Endothelial cell of umbilical vein (primary cell): Measurements from ENCODE around the gene CDC45. TPM values are rescaled to one million over a fixed set of nuclear protein-coding genes. Genes with fewer than 3 reads are reported as not detected.

Source experiments
- BruUV-seq: library from RNA; stranded (reverse); fragments of 400-500 nt; replicated peaks from 2 replicates; lab custom pipeline; 2021; lab: Mats Ljungman, UMichigan
- CTCF ChIA-PET: fragments of 300-600, 350-600 bp; sonication (Branson Sonifier 250); formaldehyde crosslinking; loops from one replicate; lab custom pipeline; 2021; ENCODE audit warnings: antibody characterized with exemption, inconsistent platforms; lab: Charles Lee
- POLR2A ChIA-PET: fragments of 300-600, 350-600 bp; sonication (Branson Sonifier 250); formaldehyde crosslinking; loops from one replicate; lab custom pipeline; 2021; ENCODE audit warnings: antibody characterized with exemption, inconsistent platforms; lab: Charles Lee
- DNase-seq: peaks from one replicate; pipeline ENCODE4 v3.0.0-alpha.2; 2011; ENCODE audit warnings: low read depth, low spot score
- FAIRE-seq: peaks from 2 replicates; lab custom pipeline; 2011; peaks lifted over from hg19 to GRCh38; lab: Jason Lieb, UNC
- H2AFZ ChIP-seq: 2 replicates; pipeline ENCODE4 v1.6.0; 2012; ENCODE audit warnings: low read depth, low read length, control low read depth, inconsistent platforms
- H3K27ac ChIP-seq: 2 replicates; pipeline ENCODE4 v1.5.1; 2011; ENCODE audit warnings: low read depth, mild to moderate bottlenecking, control low read depth, low read length, moderate library complexity; ENCODE audit not compliant: insufficient read depth
- H3K27me3 ChIP-seq, 2 experiments: 2 replicates each; pipeline versions ENCODE4 v1.6.0 to v1.6.1; 2011; ENCODE audit warnings: low read length in 2 of 2, mixed read lengths in 1 of 2; ENCODE audit not compliant: control insufficient read depth in 2 of 2, insufficient read depth in 2 of 2
- H3K36me3 ChIP-seq, 2 experiments: 2 replicates in 1 of 2; 3 replicates in 1 of 2; pipeline ENCODE4 v1.5.1; 2011; ENCODE audit warnings: low read length in 2 of 2, mild to moderate bottlenecking in 1 of 2, moderate library complexity in 1 of 2; ENCODE audit not compliant: control insufficient read depth in 2 of 2, insufficient read depth in 2 of 2; ENCODE audit errors: extremely low read depth in 1 of 2
- H3K4me1 ChIP-seq: 3 replicates; pipeline ENCODE4 v1.5.1; 2011; ENCODE audit warnings: mild to moderate bottlenecking, low read length; ENCODE audit not compliant: control insufficient read depth, insufficient read depth; ENCODE audit errors: extremely low read depth
- H3K4me2 ChIP-seq: 2 replicates; pipeline ENCODE4 v1.6.1; 2011; ENCODE audit warnings: low read length, control low read depth, mixed read lengths; ENCODE audit not compliant: insufficient read depth
- H3K4me3 ChIP-seq, 3 experiments: fragments of 200-600 bp in 1 of 3; sonication (generic), shearing (Covaris generic) in 1 of 3; replicated peaks in 1 of 3; 2 replicates each; pipeline ENCODE4 v1.5.1; 2011 to 2016; ENCODE audit warnings: control low read depth in 3 of 3, low read length in 3 of 3, mild to moderate bottlenecking in 2 of 3, inconsistent platforms in 1 of 3, low read depth in 1 of 3, moderate library complexity in 1 of 3; ENCODE audit not compliant: insufficient read depth in 1 of 3
- H3K79me2 ChIP-seq: 2 replicates; pipeline ENCODE4 v1.6.0; 2012; ENCODE audit warnings: low read length, inconsistent platforms; ENCODE audit not compliant: control insufficient read depth, insufficient read depth
- H3K9ac ChIP-seq: replicated peaks from 2 replicates; pipeline ENCODE3; 2011; ENCODE audit warnings: low read length, control low read depth; ENCODE audit not compliant: insufficient read depth; ENCODE audit errors: extremely low read depth
- H3K9me1 ChIP-seq: replicated peaks from 3 replicates; pipeline ENCODE4 v1.6.0; 2011; ENCODE audit warnings: mild to moderate bottlenecking, low read length; ENCODE audit not compliant: control insufficient read depth, insufficient read depth; ENCODE audit errors: extremely low read depth
- H3K9me3 ChIP-seq: replicated peaks from 2 replicates; pipeline ENCODE4 v1.5.1; 2012; ENCODE audit warnings: low read length, inconsistent platforms; ENCODE audit not compliant: control insufficient read depth, insufficient read depth
- H4K20me1 ChIP-seq: replicated peaks from 2 replicates; pipeline ENCODE3; 2011; ENCODE audit warnings: mild to moderate bottlenecking, low read length; ENCODE audit not compliant: control insufficient read depth, insufficient read depth; ENCODE audit errors: extremely low read depth
- CTCF ChIP-seq, 2 donors: IDR thresholded peaks; 1 replicate in 1 of 2; 2 replicates in 1 of 2; pipeline ENCODE4 v1.5.1; 2011; ENCODE audit warnings: low read length in 2 of 2, mild to moderate bottlenecking in 2 of 2, moderate library complexity in 2 of 2, control low read depth in 1 of 2, inconsistent platforms in 1 of 2, low read depth in 1 of 2; ENCODE audit not compliant: insufficient read depth in 1 of 2; ENCODE audit errors: extremely low read depth in 1 of 2
- EZH2 ChIP-seq: IDR thresholded peaks from 2 replicates; pipeline ENCODE4 v1.6.1; 2012; ENCODE audit warnings: borderline replicate concordance, low read depth, mild to moderate bottlenecking, moderate library complexity, low read length, inconsistent platforms; ENCODE audit not compliant: severe bottlenecking
- JUN ChIP-seq: IDR thresholded peaks from 2 replicates; pipeline ENCODE4 v1.6.1; 2011; ENCODE audit warnings: borderline replicate concordance, low read depth; ENCODE audit not compliant: insufficient read length, insufficient read depth
- MAX ChIP-seq: IDR thresholded peaks from 2 replicates; pipeline ENCODE4 v1.6.1; 2011; ENCODE audit not compliant: insufficient read depth, insufficient read length
- MYC ChIP-seq: IDR thresholded peaks from one replicate; pipeline ENCODE4 v1.6.1; 2011; ENCODE audit warnings: mild to moderate bottlenecking, low read depth, low read length
- POLR2A ChIP-seq: IDR thresholded peaks from 2 replicates; pipeline ENCODE4 v1.6.1; 2012; ENCODE audit warnings: low read depth, mild to moderate bottlenecking, control low read depth, low read length
- POLR2AphosphoS5 ChIP-seq: IDR thresholded peaks from 2 replicates; pipeline ENCODE4 v1.6.1; 2012; ENCODE audit warnings: low read depth, mild to moderate bottlenecking, control low read depth, low read length, moderate library complexity; ENCODE audit not compliant: insufficient read depth
- dilution Hi-C: fragments of 300-500 bp; cut with MboI; formaldehyde crosslinking; loops from one replicate; pipeline ENCODE4 v1.15.0; 2019; ENCODE audit warnings: low sequenced_read_pairs; ENCODE audit not compliant: extremely low pct_ligation_motif_present
- intact Hi-C: fragments of 100-400 bp; cut with micrococcal nuclease; formaldehyde crosslinking; loops from one replicate; pipeline ENCODE4 v1.10.0; 2022
- polyA plus RNA-seq, 4 experiments: library from polyadenylated mRNA; depleted of rRNA in 3 of 4; stranded (reverse) in 3 of 4; unstranded in 1 of 4; fragments of >200 nt; gene quantifications; 2 replicates each; pipeline versions ENCODE4 v1.2.1 to v1.2.3, GENCODE V29; 2011 to 2012; ENCODE audit warnings: missing spikeins in 1 of 4
- total RNA-seq: library from RNA; stranded (reverse); gene quantifications from 2 replicates; pipeline ENCODE4 v1.2.3, GENCODE V29; 2021

CDC45 gene
- total and polyA plus RNA-seq, 2 donors (not counting 3 experiments of a cell fraction or from before 2014, with no cell fraction given) = 36.6 to 40.6 TPM

GRCh38 chr22:19568337-19569275 is 88.9 kb downstream of the CDC45 start:
- H3K4me2 ChIP-seq = no peak overlapping the region
- H2AFZ ChIP-seq = no peak overlapping the region
- TF ChIP-seq POLR2AphosphoS5 = no peak
- TF ChIP-seq EZH2 = no peak
- TF ChIP-seq POLR2A = no peak
- no peak for TF ChIP-seq CTCF (IDR thresholded peaks at IDR 0.05; ENCODE audit: extremely low read depth in 1 of 2, insufficient read depth in 1 of 2, low read depth in 1 of 2, low read length in 2 of 2)
- TF ChIP-seq MAX = no peak
- peak; percentile 32 for TF ChIP-seq JUN
- TF ChIP-seq MYC = no peak
- BruUV-seq = no TSS peak
- no peaks in the 10 kb centered on the region for H4K20me1 ChIP-seq
- no peak overlapping the region for H3K4me3 ChIP-seq
- H3K9me1 ChIP-seq = no peaks in the 10 kb centered on the region
- dilution Hi-C loops = no loop called here
- peak overlapping the region; percentile 88 for H3K27ac ChIP-seq
- no peaks in the 10 kb centered on the region for H3K79me2 ChIP-seq
- no peaks in the 10 kb centered on the region for H3K27me3 ChIP-seq
- ChIA-PET CTCF (interaction anchor here (1.0 to 2.6 kb wide), 11 partner anchors 8 to 73 kb away, joined by 3 to 14 read pairs (median 3); partner anchors contain the start of gene CLDN5), POLR2A (interaction anchor here (1.3 kb wide), 1 partner anchor 11 kb away, joined by 3 read pairs; no protein-coding TSS in a partner anchor)
- H3K4me1 ChIP-seq = peaks cover 50% of the 10 kb centered on the region
- intact Hi-C loops = no loop called here
- H3K36me3 ChIP-seq = no peaks in the 10 kb centered on the region
- no peak overlapping the region for H3K9ac ChIP-seq
- FAIRE-seq (peak; percentile 55), DNase-seq (peak; percentile 45)
- no peaks in the 10 kb centered on the region for H3K9me3 ChIP-seq
